ENCODE results near the gene CEACAM21. TPM values are rescaled to one million over a fixed set of nuclear protein-coding genes. Genes with fewer than 3 reads are reported as not detected.

CEACAM21 gene
- total RNA-seq, 1 experiment from 2014 or later, result not detected

GRCh38 chr19:41601771-41602170 is 25.8 kb downstream of the CEACAM21 start:
- H3K27ac Mint-ChIP-seq (ENCODE audit: low read depth, unreplicated experiment), result no peak overlapping the region
- POLR2A ChIA-PET, result no interaction called here
- intact Hi-C loops (cut with micrococcal nuclease), result no loop called here
- H3K4me3 Mint-ChIP-seq (ENCODE audit: unreplicated experiment), result no peak overlapping the region
- H3K36me3 Mint-ChIP-seq (ENCODE audit: insufficient read depth, unreplicated experiment), result no peaks in the 10 kb centered on the region
- TF ChIP-seq CTCF (IDR thresholded peaks at IDR 0.05; ENCODE audit: unreplicated experiment), result no peak
- no peak for DNase-seq (ENCODE audit: unreplicated experiment)
- H3K4me1 Mint-ChIP-seq (ENCODE audit: insufficient read depth, unreplicated experiment), result peaks cover 6% of the 10 kb centered on the region
- H3K9me3 Mint-ChIP-seq (ENCODE audit: unreplicated experiment), result no peaks in the 10 kb centered on the region
- CTCF ChIA-PET, result interaction anchor here (1.0 kb wide), 2 partner anchors 33 to 48 kb away, joined by 4 read pairs; no protein-coding TSS in a partner anchor
- H3K27me3 Mint-ChIP-seq (ENCODE audit: insufficient read depth, unreplicated experiment), result peaks cover 83% of the 10 kb centered on the region
- no TSS peak for BruUV-seq (replicated peaks)

GRCh38 chr19:41604831-41605230 is 28.9 kb downstream of the CEACAM21 start:
- Mint-ChIP-seq H3K27me3 (ENCODE audit: insufficient read depth, unreplicated experiment) (peaks cover 89% of the 10 kb centered on the region), H3K4me3 (ENCODE audit: unreplicated experiment) (no peak overlapping the region)
- intact Hi-C loops (cut with micrococcal nuclease), result no loop called here

GRCh38 chr19:41606215-41606837 is 30.4 kb downstream of the CEACAM21 start:
- H3K4me1 Mint-ChIP-seq (ENCODE audit: insufficient read depth, unreplicated experiment), result no peaks in the 10 kb centered on the region
- no TSS peak for BruUV-seq (replicated peaks)
- intact Hi-C loops (cut with micrococcal nuclease), result no loop called here
- DNase-seq (ENCODE audit: unreplicated experiment), result no peak
- no peak overlapping the region for H3K4me3 Mint-ChIP-seq (ENCODE audit: unreplicated experiment)
- H3K9me3 Mint-ChIP-seq (ENCODE audit: unreplicated experiment), result no peaks in the 10 kb centered on the region
- H3K27me3 Mint-ChIP-seq (ENCODE audit: insufficient read depth, unreplicated experiment), result peaks cover 89% of the 10 kb centered on the region
- POLR2A ChIA-PET, result interaction anchor here (0.7 kb wide), 1 partner anchor 1851 kb away, joined by 3 read pairs; no protein-coding TSS in a partner anchor
- CTCF ChIA-PET, result interaction anchor here (1.3 to 2.9 kb wide), 2 partner anchors 36 to 149 kb away, joined by 4 to 16 read pairs; no protein-coding TSS in a partner anchor
- H3K36me3 Mint-ChIP-seq (ENCODE audit: insufficient read depth, unreplicated experiment), result no peaks in the 10 kb centered on the region
- no peak overlapping the region for H3K27ac Mint-ChIP-seq (ENCODE audit: low read depth, unreplicated experiment)
- no peak for TF ChIP-seq CTCF (IDR thresholded peaks at IDR 0.05; ENCODE audit: unreplicated experiment)

More at GRCh38 chr19:41604831-41605230, 28.9 kb downstream of the CEACAM21 start:
- no peak for TF ChIP-seq CTCF (IDR thresholded peaks at IDR 0.05; ENCODE audit: unreplicated experiment)
- no peak for DNase-seq (ENCODE audit: unreplicated experiment)
- Mint-ChIP-seq H3K27ac (ENCODE audit: low read depth, unreplicated experiment) (no peak overlapping the region), H3K4me1 (ENCODE audit: insufficient read depth, unreplicated experiment) (no peaks in the 10 kb centered on the region), H3K9me3 (ENCODE audit: unreplicated experiment) (no peaks in the 10 kb centered on the region), H3K36me3 (ENCODE audit: insufficient read depth, unreplicated experiment) (no peaks in the 10 kb centered on the region)
- POLR2A ChIA-PET, result no interaction called here
- BruUV-seq (replicated peaks), result no TSS peak
- CTCF ChIA-PET, result interaction anchor here (1.1 to 2.9 kb wide), 4 partner anchors 35 to 147 kb away, joined by 3 to 16 read pairs (median 4); no protein-coding TSS in a partner anchor

GRCh38 chr19:41607668-41608067 is 31.7 kb downstream of the CEACAM21 start:
- DNase-seq (ENCODE audit: unreplicated experiment), result no peak
- Mint-ChIP-seq H3K4me3 (ENCODE audit: unreplicated experiment) (no peak overlapping the region), H3K36me3 (ENCODE audit: insufficient read depth, unreplicated experiment) (no peaks in the 10 kb centered on the region), H3K4me1 (ENCODE audit: insufficient read depth, unreplicated experiment) (no peaks in the 10 kb centered on the region), H3K27me3 (ENCODE audit: insufficient read depth, unreplicated experiment) (peaks cover 83% of the 10 kb centered on the region), H3K27ac (ENCODE audit: low read depth, unreplicated experiment) (no peak overlapping the region), H3K9me3 (ENCODE audit: unreplicated experiment) (no peaks in the 10 kb centered on the region)
- ChIA-PET CTCF (interaction anchor here (0.6 kb wide), 1 partner anchor 14 kb away, joined by 3 read pairs; no protein-coding TSS in a partner anchor), POLR2A (no interaction called here)
- TF ChIP-seq CTCF (IDR thresholded peaks at IDR 0.05; ENCODE audit: unreplicated experiment), result no peak
- BruUV-seq (replicated peaks), result no TSS peak
- intact Hi-C loops (cut with micrococcal nuclease), result no loop called here
